K562 (cell line): ENCODE results near the gene TEDDM1.

ENCODE experiments used
- NFE2 ChIP-seq: IDR thresholded peaks from 2 replicates; pipeline ENCODE4 v1.6.1; 2014; ENCODE audit warnings: antibody characterized with exemption, low read depth
- SRSF9 ChIP-seq: fragments of 200-400 bp; formaldehyde crosslinking; IDR thresholded peaks from 2 replicates; pipeline ENCODE4 v1.6.1; 2017; ENCODE audit warnings: low read depth, low read length, borderline replicate concordance
- TBP ChIP-seq: optimal IDR thresholded peaks from 2 replicates; pipeline ENCODE3; 2011; ENCODE audit warnings: low read depth, low read length, improper control_type of control experiment

- TF ChIP-seq NFE2 (no peak), SRSF9 (no peak), TBP (no peak)
Observed at GRCh38 chr1:182359645-182360044, 40.8 kb downstream of the TEDDM1 start.
